Measurements from ENCODE around the gene FAM241A.

- TF ChIP-seq CTCF (IDR thresholded peaks at IDR 0.05; ENCODE audit: low read length), result no peak
- no peak for TF ChIP-seq EZH2 (IDR thresholded peaks at IDR 0.05; ENCODE audit: borderline replicate concordance, low read length)
These were observed 56.8 kb downstream of the FAM241A start for GRCh38 chr4:112201915-112202505.

All from OCI-LY1 (cell line).